Psoas muscle (tissue), 8 donors: ENCODE measurements around the gene ZBTB22. TPM values are rescaled to one million over a fixed set of nuclear protein-coding genes. Genes with fewer than 3 reads are reported as not detected.

Experiments used
- ATAC-seq, 4 donors: fragments of 200-7000 bp; cut with Tn5 transposase; one replicate each; pipeline ENCODE4 v1.9.1; 2020; ENCODE audit warnings: moderate library complexity in 3 of 4, mild to moderate bottlenecking in 2 of 4
- DNase-seq, 2 donors: peaks; one replicate each; pipeline ENCODE4 v3.0.0-alpha.2; 2020
- H3K27ac ChIP-seq: fragments of 200-600 bp; one replicate; pipeline ENCODE4 v1.8.0; 2022
- H3K27me3 ChIP-seq, 3 donors: fragments of 200-600 bp in 1 of 3; one replicate each; pipeline versions ENCODE4 v1.6.1 to v1.8.0; 2013 to 2022; ENCODE audit warnings: low read length in 2 of 3, mild to moderate bottlenecking in 2 of 3, moderate library complexity in 1 of 3; ENCODE audit not compliant: insufficient read depth in 3 of 3
- H3K36me3 ChIP-seq, 2 donors: fragments of 200-600 bp in 1 of 2; one replicate each; pipeline versions ENCODE4 v1.6.1 to v1.8.0; 2013 to 2022; ENCODE audit warnings: low read depth in 1 of 2, mild to moderate bottlenecking in 1 of 2, moderate library complexity in 1 of 2; ENCODE audit not compliant: insufficient read depth in 1 of 2
- H3K4me1 ChIP-seq: fragments of 200-600 bp; one replicate; pipeline ENCODE4 v1.8.0; 2022
- H3K4me3 ChIP-seq: fragments of 200-600 bp; one replicate; pipeline ENCODE4 v1.8.0; 2022; ENCODE audit warnings: mild to moderate bottlenecking
- H3K9me3 ChIP-seq: fragments of 200-600 bp; one replicate; pipeline ENCODE4 v1.8.0; 2022
- WGBS, 3 donors: extraction: QIAGEN DNeasy Blood & Tissue Kit; methylation state at CpG; one replicate each; pipeline versions ENCODE4 v1.1.6 to v1.1.7; 2013; 5-methylcytosine and 5-hydroxymethylcytosine counted together
- intact Hi-C, 2 donors: fragments of 100-400 bp; cut with DNase I; formaldehyde crosslinking; loops; one replicate each; pipeline versions ENCODE4 v1.11.0 to v1.14.2; 2022
- polyA plus RNA-seq, 3 donors: library from polyadenylated mRNA; stranded (reverse); fragments of 200-250 nt; gene quantifications; one replicate each; pipeline ENCODE4 v1.2.3, GENCODE V29; 2013
- total RNA-seq, 4 donors: library from RNA; stranded (reverse); fragmentation: NEBNext Ultra II Directional in 2 of 4; extraction: Animal tissue kit (Norgen Biotek cat#: 25700) in 2 of 4; gene quantifications; one replicate each; pipeline versions ENCODE4 v1.2.1 to v1.2.4, GENCODE V29; 2021 to 2023
- TF ChIP-seq, protein P1 (sequence below): fragments of 200-600 bp; IDR thresholded peaks from one replicate; pipeline ENCODE4 v1.8.0; 2022; ENCODE audit warnings: antibody characterized with exemption
- donor health status: healthy with polysubstance abuse.
- donor health status: DM: no; HTN: no; CAD: no; lungs with moderate emphysema.
- donor health status: Bipolar disorder and iron deficiency.
- donor health status: healthy.
- donor health status: DM: yes; HTN: yes; CAD: no.
- donor health status: DM: no; HTN: no; CAD: no.
- donor health status: DM: no; HTN: no; CAD: no.
- donor health status: DM: yes; HTN: yes; CAD: no.

The ZBTB22 gene
- total and polyA plus RNA-seq, 7 donors, result 4.7 to 19.7 (median 8.4) TPM

DNA sequence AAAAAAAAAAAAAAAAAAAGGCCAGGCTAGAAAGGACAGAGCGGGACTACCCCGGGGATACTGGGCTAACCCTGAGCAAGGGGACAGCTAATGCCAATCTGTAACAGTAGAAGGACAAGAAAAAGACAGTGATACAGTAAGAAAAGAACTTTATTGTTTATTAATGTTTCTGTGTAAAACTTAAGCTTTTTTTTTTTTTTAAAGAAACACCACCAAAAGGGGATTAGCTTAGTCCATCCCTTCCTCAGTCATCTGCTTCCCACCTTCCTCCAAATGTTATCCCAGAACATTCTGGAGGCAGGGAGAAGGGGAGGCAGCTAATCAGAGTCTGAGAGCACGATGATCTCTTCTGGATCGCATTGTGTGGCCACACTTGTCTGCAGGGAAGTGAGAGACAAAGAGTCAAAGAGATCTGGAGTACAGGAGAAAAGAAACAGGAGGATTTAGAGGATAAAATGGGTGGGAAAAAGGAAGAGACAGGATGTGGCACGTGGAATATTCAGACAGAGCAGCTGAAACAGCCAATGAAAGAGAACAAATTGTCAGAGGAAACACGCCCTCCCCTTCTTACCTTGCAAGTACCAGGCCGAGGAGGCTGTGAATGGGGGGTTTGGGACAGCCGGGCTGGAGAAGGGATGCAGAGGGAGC is 1.0 kb upstream of the ZBTB22 start:
- TF ChIP-seq, protein P1, sequence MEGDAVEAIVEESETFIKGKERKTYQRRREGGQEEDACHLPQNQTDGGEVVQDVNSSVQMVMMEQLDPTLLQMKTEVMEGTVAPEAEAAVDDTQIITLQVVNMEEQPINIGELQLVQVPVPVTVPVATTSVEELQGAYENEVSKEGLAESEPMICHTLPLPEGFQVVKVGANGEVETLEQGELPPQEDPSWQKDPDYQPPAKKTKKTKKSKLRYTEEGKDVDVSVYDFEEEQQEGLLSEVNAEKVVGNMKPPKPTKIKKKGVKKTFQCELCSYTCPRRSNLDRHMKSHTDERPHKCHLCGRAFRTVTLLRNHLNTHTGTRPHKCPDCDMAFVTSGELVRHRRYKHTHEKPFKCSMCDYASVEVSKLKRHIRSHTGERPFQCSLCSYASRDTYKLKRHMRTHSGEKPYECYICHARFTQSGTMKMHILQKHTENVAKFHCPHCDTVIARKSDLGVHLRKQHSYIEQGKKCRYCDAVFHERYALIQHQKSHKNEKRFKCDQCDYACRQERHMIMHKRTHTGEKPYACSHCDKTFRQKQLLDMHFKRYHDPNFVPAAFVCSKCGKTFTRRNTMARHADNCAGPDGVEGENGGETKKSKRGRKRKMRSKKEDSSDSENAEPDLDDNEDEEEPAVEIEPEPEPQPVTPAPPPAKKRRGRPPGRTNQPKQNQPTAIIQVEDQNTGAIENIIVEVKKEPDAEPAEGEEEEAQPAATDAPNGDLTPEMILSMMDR, result no peak
- no peak for ATAC-seq

DNA sequence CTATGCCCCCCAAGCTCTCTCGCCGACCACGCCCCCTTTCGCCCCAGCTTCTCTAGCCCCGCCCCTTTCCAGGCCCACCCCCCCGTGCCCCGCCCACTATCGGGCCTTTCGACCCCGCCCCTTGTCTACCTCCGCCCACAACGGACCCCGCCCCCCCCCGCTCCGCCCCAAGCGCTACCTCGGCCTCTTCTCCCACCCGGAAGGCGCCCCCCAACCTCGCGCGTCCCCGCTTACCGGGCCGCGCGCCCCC is 200 bp downstream of the ZBTB22 start:
- WGBS, 3 donors, result 2 to 4% (median 3%) methylated on average over 10 to 27 of the region's 27 CpGs
- intact Hi-C loops, result no loop called here
- Histone ChIP-seq H3K9me3 (no peaks in the 10 kb centered on the region), H3K36me3 (peaks cover 11 to 32% of the 10 kb centered on the region in 2 donors), H3K27me3 (no peaks in the 10 kb centered on the region), H3K27ac (peak overlapping the region; percentile 77), H3K4me1 (peaks cover 54% of the 10 kb centered on the region), H3K4me3 (peak overlapping the region; percentile 68)
- ATAC-seq (peak; percentile 13 to 30 (median 20)), DNase-seq (no peak)
- TF ChIP-seq, protein P1, result no peak

More for the DNA sequence above, 1.0 kb upstream of the ZBTB22 start:
- peaks cover 52% of the 10 kb centered on the region for H3K4me1 ChIP-seq
- peaks cover 11 to 32% of the 10 kb centered on the region in 2 donors for H3K36me3 ChIP-seq
- no peak for DNase-seq
- H3K27me3 ChIP-seq, result no peaks in the 10 kb centered on the region
- H3K27ac ChIP-seq, result peak overlapping the region; percentile 77
- intact Hi-C loops, result no loop called here
- H3K9me3 ChIP-seq, result no peaks in the 10 kb centered on the region
- 64 to 66% (median 66%) methylated on average over 7 to 8 of the region's 8 CpGs for WGBS, 3 donors
- H3K4me3 ChIP-seq, result peak overlapping the region; percentile 68

GRCh38 chr6:33316603-33317418 is 733 bp downstream of the ZBTB22 start:
- peaks cover 11 to 32% of the 10 kb centered on the region in 2 donors for H3K36me3 ChIP-seq
- ATAC-seq, result no peak
- H3K27ac ChIP-seq, result peak overlapping the region; percentile 77
- intact Hi-C loops, result no loop called here
- WGBS, 3 donors, result 59 to 70% (median 62%) methylated on average over 19 of the region's 19 CpGs
- TF ChIP-seq, protein P1, result no peak
- peak overlapping the region; percentile 68 for H3K4me3 ChIP-seq
- peaks cover 56% of the 10 kb centered on the region for H3K4me1 ChIP-seq
- peak in 1 of 2 donors; percentile 65 for DNase-seq
- H3K9me3 ChIP-seq, result no peaks in the 10 kb centered on the region
- H3K27me3 ChIP-seq, result no peaks in the 10 kb centered on the region

DNA sequence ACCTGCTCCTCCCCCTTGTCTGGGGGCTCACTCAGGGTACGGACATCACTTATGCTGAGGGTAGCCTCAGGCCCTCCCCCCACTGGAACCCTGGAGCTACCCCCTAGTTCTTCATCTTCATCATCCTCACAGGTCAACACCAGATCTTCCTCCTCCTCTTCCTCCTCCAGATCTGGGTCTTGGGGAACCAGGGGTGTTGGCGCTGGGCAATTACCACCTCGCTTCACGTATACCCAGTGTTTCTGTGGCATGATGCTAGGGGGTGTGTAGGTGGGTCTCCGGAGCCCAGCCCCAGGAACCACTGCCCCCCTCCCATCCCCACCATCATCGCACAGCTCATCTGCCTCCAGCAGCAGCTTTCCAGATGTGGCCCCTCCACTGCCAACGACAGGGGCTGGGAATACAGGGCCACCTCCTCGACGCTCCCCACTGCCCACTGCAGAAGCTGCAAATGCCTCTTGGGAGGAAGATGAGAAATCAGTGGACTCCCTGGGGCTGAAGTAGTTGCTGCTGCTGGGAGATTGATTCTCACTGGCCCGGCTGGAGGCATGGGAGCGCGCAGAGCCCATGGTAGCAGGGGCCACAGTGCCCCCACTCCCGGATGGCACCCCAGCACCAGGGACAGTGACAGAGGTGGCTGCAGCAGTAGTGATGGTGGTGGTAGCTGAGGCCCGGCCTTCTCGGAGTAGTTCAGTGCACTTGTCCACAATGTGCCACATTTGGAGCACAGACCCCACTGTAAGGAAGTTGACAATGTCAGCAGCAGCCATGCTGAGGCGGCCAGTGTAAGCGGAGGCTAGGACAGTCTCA is 1.5 kb downstream of the ZBTB22 start:
- H3K27ac ChIP-seq, result peak overlapping the region; percentile 16
- no peak overlapping the region for H3K4me3 ChIP-seq
- intact Hi-C loops, result loop anchor here in 1 of 2 donors (2.0 kb wide), 1 partner anchor 15 kb away; no protein-coding TSS in a partner anchor
- no peak for ATAC-seq
- no peaks in the 10 kb centered on the region for H3K9me3 ChIP-seq
- no peaks in the 10 kb centered on the region for H3K27me3 ChIP-seq
- 77 to 84% (median 81%) methylated on average over 17 of the region's 17 CpGs for WGBS, 3 donors
- TF ChIP-seq, protein P1, result no peak
- no peak for DNase-seq
- H3K4me1 ChIP-seq, result peaks cover 52% of the 10 kb centered on the region
- H3K36me3 ChIP-seq, result peaks cover 11 to 28% of the 10 kb centered on the region in 2 donors
